HG03571 (cell line): ENCODE measurements around the gene PTBP1.
A peak's percentile ranks its signal among the peaks of the same experiment; 100 is the strongest.

Source experiments
- ATAC-seq: cut with Tn5 transposase; IDR thresholded peaks from one replicate; pipeline ENCODE4 v1.9.1; 2021; ENCODE audit not compliant: unreplicated experiment

PTBP1 gene

GRCh38 chr19:795691-796581 lies 1.3 kb upstream of the PTBP1 start:
- no peak for ATAC-seq

DNA sequence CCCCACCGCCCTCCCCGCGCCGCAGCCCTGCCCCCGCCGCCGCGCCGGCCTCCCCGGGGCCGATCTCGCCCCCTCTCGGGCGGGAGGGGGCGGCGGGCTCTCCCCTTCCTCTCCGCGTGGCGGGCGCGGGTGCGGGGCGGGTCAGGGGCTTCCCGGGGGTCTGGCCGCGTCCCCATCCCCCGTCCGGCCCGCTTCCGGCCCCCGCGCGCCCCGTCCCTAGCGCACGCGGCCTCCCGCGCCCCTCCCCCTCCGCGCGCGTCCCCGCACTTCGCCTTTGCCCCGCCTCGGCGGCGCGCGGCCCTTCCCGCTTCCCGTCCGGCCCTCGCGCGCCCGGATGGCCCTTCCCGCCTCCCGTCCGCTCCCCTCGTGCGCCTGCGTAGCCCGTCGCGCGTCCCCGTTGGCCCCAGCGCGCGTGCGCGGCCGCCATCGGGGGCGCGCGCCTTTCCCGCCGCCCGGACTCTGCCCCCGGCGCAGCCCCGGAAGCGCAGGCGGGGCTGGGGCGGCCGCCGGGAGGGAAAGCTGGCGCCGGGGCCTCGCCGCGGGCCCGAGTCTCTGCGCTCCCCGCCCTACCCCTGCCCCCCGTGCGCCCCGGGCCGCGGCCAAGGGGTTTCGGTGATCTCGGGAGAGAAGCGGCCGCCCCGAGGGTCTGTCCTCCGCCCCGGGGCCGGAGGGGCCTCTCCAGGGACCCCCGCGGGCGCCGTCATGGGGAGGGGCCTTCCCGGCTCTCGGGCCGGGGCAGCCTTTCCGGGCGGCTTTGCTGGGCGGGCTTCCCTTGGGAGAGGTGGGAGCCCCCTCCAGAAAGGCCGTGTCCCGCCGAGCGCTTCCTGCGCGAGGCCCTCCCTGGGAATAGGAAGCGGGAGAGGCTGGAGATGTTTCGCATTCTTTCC lies 519 bp downstream of the PTBP1 start:
- ATAC-seq, result peak; percentile 35

- ATAC-seq, result no peak
These were observed 1.3 kb downstream of the PTBP1 start for GRCh38 chr19:798415-799075.

DNA sequence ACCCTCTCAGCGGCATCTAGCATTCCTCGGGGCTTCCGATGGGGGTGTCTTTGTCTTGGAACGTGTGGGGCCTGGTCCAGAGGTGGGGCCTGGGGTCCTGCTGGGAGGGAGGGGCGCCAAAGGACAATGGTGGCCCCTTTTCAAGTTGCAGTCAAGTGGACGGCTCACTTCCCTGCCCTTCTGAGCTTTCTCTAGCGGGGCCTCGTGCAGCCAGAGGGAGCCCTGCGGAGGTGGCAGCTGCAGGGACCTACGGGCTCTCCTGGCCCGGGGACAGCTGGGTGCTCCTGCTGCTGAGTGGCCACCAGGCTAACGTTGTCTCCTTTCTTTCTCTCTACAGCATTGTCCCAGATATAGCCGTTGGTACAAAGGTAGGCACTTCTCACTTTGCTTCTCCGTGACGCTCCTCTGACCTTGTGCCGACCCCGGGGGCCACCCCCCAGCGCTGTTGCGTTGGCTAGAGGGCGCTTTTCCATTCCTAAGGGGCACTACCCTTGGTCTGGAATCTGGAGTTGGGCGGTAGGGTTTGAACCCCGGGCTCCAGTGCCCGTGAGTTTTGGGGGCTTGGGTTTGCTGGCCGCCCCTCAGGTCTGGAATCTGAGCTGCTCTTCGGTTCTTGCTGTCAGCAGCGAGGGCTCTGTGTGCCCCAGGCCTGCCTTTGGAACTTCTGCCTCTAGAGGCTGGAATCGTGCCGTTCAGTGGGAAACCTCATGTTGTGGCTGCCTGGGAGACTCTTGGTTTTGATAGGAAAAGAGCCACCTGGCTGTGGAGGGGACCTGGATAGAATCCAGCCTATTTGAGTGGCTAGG lies 2.0 kb downstream of the PTBP1 start:
- ATAC-seq, result no peak

DNA sequence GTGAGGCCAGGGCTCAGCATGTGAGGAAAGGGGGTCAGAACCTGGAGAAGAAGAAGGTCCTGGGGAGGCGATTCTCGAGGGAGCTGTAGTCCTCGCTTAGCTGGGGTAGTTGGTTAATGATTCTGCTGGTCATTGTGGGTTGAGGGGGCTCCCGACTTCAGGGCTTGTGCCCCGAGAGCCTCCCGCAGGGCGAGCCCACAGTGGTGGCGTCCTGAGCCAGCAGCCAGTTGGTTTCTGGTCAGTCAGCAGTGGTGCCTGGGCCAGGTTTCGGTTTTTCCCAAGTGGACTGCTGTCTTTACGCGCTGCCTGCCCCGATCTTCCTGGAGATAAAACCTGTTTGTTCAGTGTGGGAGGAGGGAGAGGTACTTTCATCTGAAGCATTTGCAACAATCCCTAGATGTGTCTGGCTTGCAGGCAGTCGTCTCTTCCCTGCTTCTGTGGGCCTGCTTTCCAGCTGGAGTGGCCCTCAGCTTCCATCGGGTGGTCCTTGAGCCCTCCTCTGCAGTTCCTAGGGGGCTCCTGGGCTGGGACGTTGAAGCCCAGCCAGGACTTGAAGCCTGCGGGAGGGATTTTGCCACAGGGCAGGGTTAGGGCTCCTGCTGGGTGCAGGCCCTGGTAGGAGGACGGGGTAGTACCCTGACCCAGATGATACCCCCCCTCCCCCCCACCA lies 3.2 kb downstream of the PTBP1 start:
- no peak for ATAC-seq

DNA sequence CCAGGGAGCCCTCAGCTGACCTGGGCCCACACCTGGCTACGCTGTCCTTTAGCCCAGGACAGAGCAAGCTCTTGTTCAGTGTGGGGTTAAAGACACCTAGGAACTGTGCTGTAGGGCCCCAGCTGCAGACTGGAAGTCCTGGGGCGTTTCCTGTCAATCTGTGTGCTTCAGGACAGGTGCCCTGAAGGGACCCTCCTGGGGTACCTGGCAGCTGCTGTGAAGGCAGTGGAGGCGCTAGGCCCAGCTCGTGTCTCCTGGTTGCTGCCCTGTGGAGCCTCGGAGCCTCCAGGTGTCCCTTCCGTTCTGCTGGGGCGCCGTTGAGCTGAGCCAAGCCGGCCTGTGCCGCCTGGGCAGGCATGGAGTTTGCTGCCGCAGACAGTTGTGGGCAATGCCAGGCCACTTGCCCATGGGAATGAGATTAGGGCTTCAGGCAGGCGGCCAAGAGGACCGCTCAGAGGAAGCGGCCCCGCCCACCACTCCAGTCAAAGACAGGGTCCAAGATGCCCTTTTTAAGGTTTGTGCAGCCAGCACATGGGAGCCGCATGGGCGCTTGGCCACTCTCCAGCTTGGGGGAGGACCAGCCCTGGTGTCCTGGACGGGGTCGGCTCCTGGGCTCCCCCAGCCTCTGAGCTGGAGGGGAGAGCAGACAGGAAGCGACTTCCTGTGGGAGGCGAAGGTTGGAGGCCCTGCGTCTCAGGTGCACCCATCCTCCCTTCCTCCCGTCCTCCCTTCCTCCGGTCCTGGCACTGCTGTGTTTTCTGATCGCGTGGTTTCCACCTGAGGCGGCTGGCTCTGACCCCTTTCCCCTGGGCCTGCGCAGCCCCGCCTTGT lies 4.0 kb downstream of the PTBP1 start:
- ATAC-seq, result no peak

DNA sequence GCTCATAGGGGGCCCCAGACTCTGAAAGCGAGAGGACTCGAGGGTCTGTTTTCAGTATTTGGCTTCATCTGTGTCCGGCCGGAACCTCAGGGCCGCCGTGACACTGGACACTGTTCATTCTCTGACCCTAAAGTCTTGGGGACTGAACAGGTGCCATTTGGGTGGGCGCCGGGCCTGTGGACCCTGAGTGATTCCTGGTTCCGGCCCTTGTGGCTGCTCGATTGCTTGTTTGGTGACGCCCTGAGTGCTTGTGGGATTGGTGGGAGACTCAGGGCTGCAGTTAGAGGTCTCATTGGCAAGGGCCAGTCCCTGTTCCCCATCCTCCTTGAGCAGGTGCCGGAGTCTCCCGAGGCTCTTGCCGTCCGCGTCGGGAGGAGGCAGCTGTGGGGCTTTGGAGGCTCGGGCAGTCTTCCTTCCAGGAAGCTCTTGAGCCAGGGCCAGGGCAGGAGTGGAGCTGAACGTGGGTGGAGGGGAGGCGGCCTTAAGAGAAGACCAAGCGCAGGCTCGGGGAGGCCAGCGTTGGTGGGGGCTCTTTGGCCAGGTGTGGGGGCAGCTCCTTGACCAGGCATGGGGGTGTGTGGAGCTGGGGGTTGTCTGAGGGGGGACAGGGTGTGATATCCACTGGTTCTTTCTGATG lies 4.7 kb downstream of the PTBP1 start:
- no peak for ATAC-seq

DNA sequence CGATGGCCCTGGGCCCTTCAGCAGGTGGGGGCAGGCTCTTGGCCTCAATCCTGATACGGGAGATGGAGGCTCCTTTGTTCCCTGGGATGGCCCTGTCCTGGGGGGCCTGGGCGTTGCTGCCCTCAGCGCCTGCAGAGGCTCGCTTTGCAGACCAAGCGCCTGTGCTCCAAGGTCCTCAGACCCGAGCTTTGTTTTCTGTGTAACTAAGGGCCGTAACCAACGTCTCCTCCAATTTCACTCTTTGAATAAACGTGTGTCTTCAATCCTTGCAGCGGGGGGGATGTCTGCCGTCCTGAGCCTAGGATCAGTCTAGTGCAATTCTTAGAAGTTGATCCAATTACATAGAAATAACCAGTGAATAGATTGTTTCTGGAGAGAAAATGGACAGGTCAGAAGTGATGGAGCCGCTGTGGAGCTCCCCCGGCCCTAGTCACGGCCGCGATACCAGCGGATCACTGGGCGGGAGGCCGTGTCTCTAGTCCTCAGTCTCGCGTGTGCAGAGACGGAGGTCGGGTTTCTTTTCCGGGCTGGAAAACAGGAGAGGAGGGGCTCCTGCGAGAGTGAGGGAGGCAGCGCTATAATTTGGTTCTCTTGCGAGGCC lies 5.3 kb downstream of the PTBP1 start:
- no peak for ATAC-seq

DNA sequence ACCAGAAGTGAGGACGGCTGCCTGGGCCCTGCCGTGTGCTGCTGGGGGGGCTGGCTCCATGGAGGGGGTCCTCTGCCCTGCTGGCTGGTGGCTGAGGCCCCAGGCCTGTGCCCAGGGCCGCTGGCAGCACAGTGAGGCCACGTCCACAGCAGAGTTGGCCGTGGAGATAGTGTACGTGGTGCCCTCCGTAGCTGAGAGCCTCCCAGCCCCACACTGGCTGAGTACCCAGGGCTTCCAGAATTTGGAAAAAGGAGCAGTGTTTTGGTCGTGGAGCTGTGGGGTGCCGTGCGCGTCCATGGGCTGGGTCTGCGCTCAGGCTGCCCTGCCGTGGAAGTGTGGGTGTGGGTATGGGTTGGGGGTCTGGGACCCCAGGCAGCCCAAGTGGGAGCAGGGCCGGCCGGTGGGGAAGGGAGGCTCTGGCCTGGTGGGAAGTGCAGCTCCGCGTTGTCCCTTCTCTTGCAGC lies 5.9 kb downstream of the PTBP1 start:
- ATAC-seq, result no peak

DNA sequence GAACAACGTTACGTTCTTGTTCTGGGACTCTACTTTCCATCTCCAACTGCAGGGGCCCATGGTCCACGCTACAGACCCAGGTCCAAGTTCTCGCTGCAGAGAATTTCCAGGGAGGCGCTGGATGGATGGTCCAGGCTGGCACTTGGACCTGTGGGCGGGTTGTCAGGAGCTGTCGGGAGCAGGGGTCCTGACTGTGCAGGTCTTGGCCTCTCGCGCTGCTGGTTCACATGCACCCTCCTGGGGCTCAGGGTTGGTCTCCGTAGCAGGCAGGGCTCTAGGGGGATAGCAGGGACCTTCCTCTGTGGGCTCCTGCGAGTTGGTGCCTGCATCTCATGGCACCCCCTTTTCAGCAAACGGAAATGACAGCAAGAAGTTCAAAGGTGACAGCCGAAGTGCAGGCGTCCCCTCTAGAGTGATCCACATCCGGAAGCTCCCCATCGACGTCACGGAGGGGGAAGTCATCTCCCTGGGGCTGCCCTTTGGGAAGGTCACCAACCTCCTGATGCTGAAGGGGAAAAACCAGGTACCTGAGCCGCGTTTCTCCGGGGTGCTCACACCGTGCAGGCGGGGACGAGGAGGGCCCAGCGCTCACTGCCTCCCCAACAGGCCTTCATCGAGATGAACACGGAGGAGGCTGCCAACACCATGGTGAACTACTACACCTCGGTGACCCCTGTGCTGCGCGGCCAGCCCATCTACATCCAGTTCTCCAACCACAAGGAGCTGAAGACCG lies 6.6 kb downstream of the PTBP1 start:
- no peak for ATAC-seq

- ATAC-seq, result no peak
These were observed 7.3 kb downstream of the PTBP1 start for GRCh38 chr19:804419-805165.

DNA sequence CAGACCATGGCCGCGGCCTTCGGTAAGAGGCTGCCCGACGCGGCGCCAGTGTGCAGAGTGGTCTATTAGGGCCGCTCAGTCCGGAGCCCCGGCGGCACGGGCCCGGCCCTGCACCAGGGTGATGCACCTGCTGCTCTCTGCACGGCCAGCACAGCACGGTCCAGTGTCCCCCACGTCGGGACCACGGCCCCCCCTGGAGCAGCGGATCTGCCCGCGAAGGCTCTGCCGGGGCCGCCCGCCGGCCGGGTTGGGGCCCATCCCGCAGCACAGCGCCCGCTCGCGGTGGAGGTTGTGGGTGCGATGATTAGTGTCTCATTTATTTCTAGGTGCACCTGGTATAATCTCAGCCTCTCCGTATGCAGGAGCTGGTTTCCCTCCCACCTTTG lies 7.9 kb downstream of the PTBP1 start:
- no peak for ATAC-seq

GRCh38 chr19:805600-806550 lies 8.6 kb downstream of the PTBP1 start:
- no peak for ATAC-seq

DNA sequence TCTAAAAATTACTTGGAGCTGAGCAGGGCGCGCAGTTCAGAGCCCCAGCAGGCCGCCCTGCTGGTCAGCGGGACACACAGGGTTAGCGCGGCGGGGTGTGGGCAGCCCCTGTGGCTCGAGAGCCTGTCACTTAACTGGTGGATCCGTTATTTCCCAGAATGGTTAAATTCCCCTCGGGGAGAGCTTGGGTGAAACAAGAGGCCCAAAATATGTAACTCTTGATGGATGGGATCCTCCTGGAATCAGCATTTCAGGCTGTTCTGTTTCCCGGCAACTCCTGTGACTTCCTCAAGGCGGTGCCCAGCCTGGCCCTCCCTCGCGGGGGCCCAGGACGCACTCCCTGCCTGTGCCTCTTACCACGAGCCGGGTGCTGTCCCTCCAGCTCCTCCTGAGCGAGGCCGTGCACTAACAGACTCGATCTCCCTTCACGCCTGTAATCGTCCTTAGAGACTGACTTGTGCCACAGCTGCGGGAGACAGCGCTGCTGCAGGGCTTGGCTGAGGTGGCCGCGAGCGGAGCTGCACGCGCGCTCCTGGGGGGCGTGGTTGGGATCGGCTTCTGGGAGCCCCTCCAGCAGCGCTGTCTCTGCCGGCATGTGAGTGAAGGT lies 9.7 kb downstream of the PTBP1 start:
- ATAC-seq, result no peak
